Neural progenitor cell (in vitro differentiated cells): ENCODE data around the gene MAGI2.

Source experiments
- EZH2 ChIP-seq: fragments of 200-600 bp; sonication (generic); IDR thresholded peaks from 2 replicates; pipeline ENCODE4 v1.6.1; 2017; ENCODE audit warnings: antibody characterized with exemption, mild to moderate bottlenecking, moderate library complexity
- EZH2phosphoT487 ChIP-seq: fragments of 200-600 bp; sonication (generic); IDR thresholded peaks from 2 replicates; pipeline ENCODE4 v1.6.1; 2017; ENCODE audit warnings: antibody characterized with exemption
- TF ChIP-seq, protein P1 (sequence below): fragments of 200-600 bp; sonication (generic); IDR thresholded peaks from 2 replicates; pipeline ENCODE4 v1.5.1; 2017; ENCODE audit warnings: antibody characterized with exemption, mild to moderate bottlenecking

DNA sequence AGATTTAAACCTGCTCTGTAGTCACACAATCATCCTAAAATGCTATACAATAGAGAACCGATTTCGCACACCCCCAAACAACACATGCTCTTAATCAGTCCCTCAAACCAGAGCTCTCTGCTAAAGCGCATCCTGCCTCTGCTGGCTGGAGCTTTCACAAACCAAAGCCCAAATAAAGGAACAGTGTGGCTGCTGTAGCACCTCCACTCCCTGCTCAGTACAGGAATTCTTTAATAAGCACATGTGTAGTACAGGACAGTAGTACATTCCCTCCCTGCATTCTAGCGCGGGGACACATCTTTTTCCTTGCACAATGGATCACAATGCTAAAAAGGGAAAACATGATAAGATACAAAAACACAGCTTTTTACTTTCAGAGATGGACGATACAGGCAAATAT lies 684.6 kb downstream of the MAGI2 start:
- TF ChIP-seq, protein P1, sequence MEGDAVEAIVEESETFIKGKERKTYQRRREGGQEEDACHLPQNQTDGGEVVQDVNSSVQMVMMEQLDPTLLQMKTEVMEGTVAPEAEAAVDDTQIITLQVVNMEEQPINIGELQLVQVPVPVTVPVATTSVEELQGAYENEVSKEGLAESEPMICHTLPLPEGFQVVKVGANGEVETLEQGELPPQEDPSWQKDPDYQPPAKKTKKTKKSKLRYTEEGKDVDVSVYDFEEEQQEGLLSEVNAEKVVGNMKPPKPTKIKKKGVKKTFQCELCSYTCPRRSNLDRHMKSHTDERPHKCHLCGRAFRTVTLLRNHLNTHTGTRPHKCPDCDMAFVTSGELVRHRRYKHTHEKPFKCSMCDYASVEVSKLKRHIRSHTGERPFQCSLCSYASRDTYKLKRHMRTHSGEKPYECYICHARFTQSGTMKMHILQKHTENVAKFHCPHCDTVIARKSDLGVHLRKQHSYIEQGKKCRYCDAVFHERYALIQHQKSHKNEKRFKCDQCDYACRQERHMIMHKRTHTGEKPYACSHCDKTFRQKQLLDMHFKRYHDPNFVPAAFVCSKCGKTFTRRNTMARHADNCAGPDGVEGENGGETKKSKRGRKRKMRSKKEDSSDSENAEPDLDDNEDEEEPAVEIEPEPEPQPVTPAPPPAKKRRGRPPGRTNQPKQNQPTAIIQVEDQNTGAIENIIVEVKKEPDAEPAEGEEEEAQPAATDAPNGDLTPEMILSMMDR = no peak
- TF ChIP-seq EZH2phosphoT487 (no peak), EZH2 (no peak)
